ENCODE data around the gene ZFYVE26.

- TF ChIP-seq CTCF (conservative IDR thresholded peaks at IDR 0.05; ENCODE audit: low read depth, low read length) (no peak), EZH2 (IDR thresholded peaks at IDR 0.05; ENCODE audit: low read length, unreplicated experiment) (no peak), EZH2phosphoT487 (IDR thresholded peaks at IDR 0.05; ENCODE audit: borderline replicate concordance, low read length) (no peak)
Observed at GRCh38 chr14:67725171-67725570, 91.2 kb downstream of the ZFYVE26 start.
